SU-DHL-6 (cell line): Measurements from ENCODE around the gene ELP5.

ENCODE experiments used
- H2AFZ ChIP-seq: fragments of 200-600 bp; sonication (generic); 2 replicates; pipeline ENCODE4 v1.6.1; 2014; ENCODE audit warnings: low read depth, mild to moderate bottlenecking, moderate library complexity, mixed read lengths, antibody characterized with exemption, low read length; ENCODE audit not compliant: severe bottlenecking
- H3F3A ChIP-seq: fragments of 200-600 bp; shearing (Covaris generic); 2 replicates; pipeline ENCODE4 v1.6.0; 2016; ENCODE audit warnings: antibody characterized with exemption, mild to moderate bottlenecking; ENCODE audit not compliant: insufficient read depth
- H3K27ac ChIP-seq: fragments of 200-600 bp; sonication (generic); 2 replicates; pipeline ENCODE4 v1.5.1; 2016; ENCODE audit warnings: low read depth, mild to moderate bottlenecking, low read length, moderate library complexity, mixed read lengths
- H3K27me3 ChIP-seq: fragments of 200-600 bp; sonication (generic), shearing (Covaris generic); 2 replicates; pipeline ENCODE4 v1.6.0; 2014; ENCODE audit warnings: mild to moderate bottlenecking, low read length
- H3K36me3 ChIP-seq: fragments of 200-600 bp; sonication (generic); 2 replicates; pipeline ENCODE4 v1.6.1; 2014; ENCODE audit warnings: mild to moderate bottlenecking, low read length, mixed read lengths
- H3K4me2 ChIP-seq: fragments of 300-600, 200-600 bp; shearing (Covaris generic), sonication (generic); 2 replicates; pipeline ENCODE4 v1.6.0; 2014; ENCODE audit warnings: low read length, low read depth, mild to moderate bottlenecking; ENCODE audit not compliant: poor library complexity, severe bottlenecking
- H3K4me3 ChIP-seq: fragments of 200-600 bp; sonication (generic); 2 replicates; pipeline ENCODE4 v1.5.1; 2014; ENCODE audit warnings: antibody characterized with exemption, low read length, mild to moderate bottlenecking, mixed read lengths; ENCODE audit not compliant: insufficient read depth, poor library complexity, severe bottlenecking
- H3K79me2 ChIP-seq: fragments of 200-600 bp; sonication (generic); 2 replicates; pipeline ENCODE4 v1.6.1; 2014; ENCODE audit warnings: mild to moderate bottlenecking, low read length, moderate library complexity; ENCODE audit not compliant: insufficient read depth
- H3K9ac ChIP-seq: fragments of 200-600 bp; sonication (generic); 2 replicates; pipeline ENCODE4 v1.7.0; 2014; ENCODE audit warnings: mild to moderate bottlenecking, low read length
- H3K9me2 ChIP-seq: fragments of 200-600 bp; sonication (generic); replicated peaks from 2 replicates; pipeline ENCODE4 v1.6.1; 2014; ENCODE audit warnings: low read length; ENCODE audit not compliant: insufficient read depth
- H3K9me3 ChIP-seq: fragments of 200-600 bp; sonication (generic); 2 replicates; pipeline ENCODE4 v1.6.1; 2014; ENCODE audit warnings: low read length, mixed read lengths; ENCODE audit not compliant: insufficient read depth
- H4K20me1 ChIP-seq: fragments of 200-600 bp; sonication (generic); 2 replicates; pipeline ENCODE4 v1.6.1; 2014; ENCODE audit warnings: low read depth, mild to moderate bottlenecking, antibody characterized with exemption, low read length, moderate library complexity, mixed read lengths
- EZH2phosphoT487 ChIP-seq: fragments of 200-600 bp; sonication (generic), shearing (Covaris generic); conservative IDR thresholded peaks from 2 replicates; pipeline ENCODE4 v1.6.1; 2018; ENCODE audit warnings: mild to moderate bottlenecking, antibody characterized with exemption, low read length, moderate library complexity, mixed read lengths
- TF ChIP-seq, protein P1 (sequence below): fragments of 200-600 bp; sonication (generic); IDR thresholded peaks from one replicate; pipeline ENCODE4 v1.5.1; 2017; ENCODE audit warnings: antibody characterized with exemption, mild to moderate bottlenecking, low read length, moderate library complexity; ENCODE audit not compliant: insufficient read depth, poor library complexity, severe bottlenecking

ELP5 gene

DNA sequence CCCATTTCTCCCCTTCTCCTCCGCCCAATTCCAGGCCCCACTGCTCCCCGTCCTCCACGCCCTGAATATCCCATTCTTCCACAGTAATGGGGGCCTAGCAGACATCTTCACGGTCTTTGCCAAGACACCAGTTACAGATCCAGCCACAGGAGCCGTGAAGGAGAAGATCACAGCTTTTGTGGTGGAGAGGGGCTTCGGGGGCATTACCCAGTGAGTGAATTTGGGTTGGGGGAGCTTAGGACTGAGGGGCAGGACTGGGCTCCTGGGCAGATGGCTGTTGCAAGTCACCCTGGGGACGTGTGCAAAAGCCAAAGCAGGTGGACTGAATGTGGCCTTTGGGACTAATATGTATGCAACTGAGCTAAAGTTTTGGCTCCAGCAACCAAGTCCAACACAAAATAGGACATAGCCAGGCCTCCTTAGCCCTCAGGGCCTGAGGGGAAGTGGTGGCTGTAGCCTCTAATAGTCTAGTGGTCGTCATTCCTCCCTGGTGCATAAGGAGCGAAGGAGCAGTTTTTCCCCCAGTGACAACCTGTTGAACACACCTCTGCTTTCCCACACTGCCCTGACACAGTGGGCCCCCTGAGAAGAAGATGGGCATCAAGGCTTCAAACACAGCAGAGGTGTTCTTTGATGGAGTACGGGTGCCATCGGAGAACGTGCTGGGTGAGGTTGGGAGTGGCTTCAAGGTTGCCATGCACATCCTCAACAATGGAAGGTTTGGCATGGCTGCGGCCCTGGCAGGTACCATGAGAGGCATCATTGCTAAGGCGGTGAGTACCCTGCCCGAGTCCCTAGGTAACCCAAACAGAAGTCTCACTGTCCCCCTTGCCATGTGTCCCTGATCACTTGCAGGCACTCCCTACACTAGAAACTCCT, 29.7 kb upstream of the ELP5 start:
- H3K27me3 ChIP-seq = no peaks in the 10 kb centered on the region

DNA sequence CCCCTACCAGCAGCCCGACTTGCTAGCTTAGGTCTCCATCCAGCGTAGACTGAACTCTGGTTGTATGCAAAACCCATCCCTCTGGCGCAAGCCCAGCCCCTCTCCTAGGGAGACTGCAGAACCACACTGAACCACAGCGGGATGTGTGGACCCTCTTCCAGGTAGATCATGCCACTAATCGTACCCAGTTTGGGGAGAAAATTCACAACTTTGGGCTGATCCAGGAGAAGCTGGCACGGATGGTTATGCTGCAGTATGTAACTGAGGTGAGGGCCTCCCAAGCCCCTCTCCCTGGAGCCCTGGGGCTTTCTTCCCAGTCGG, 29.1 kb upstream of the ELP5 start:
- no peak overlapping the region for H2AFZ ChIP-seq
- H4K20me1 ChIP-seq = no peaks in the 10 kb centered on the region
- H3F3A ChIP-seq = peaks cover 11% of the 10 kb centered on the region; the same call in 1 of the 2 replicates
- TF ChIP-seq, protein P1, sequence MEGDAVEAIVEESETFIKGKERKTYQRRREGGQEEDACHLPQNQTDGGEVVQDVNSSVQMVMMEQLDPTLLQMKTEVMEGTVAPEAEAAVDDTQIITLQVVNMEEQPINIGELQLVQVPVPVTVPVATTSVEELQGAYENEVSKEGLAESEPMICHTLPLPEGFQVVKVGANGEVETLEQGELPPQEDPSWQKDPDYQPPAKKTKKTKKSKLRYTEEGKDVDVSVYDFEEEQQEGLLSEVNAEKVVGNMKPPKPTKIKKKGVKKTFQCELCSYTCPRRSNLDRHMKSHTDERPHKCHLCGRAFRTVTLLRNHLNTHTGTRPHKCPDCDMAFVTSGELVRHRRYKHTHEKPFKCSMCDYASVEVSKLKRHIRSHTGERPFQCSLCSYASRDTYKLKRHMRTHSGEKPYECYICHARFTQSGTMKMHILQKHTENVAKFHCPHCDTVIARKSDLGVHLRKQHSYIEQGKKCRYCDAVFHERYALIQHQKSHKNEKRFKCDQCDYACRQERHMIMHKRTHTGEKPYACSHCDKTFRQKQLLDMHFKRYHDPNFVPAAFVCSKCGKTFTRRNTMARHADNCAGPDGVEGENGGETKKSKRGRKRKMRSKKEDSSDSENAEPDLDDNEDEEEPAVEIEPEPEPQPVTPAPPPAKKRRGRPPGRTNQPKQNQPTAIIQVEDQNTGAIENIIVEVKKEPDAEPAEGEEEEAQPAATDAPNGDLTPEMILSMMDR = no peak
- no peak for TF ChIP-seq EZH2phosphoT487
- H3K79me2 ChIP-seq = no peaks in the 10 kb centered on the region
- no peak overlapping the region for H3K27ac ChIP-seq
- H3K9me3 ChIP-seq = no peaks in the 10 kb centered on the region
- H3K4me3 ChIP-seq = no peak overlapping the region
- H3K9ac ChIP-seq = no peak overlapping the region
- H3K9me2 ChIP-seq = no peaks in the 10 kb centered on the region
- H3K4me2 ChIP-seq = no peak overlapping the region
- H3K27me3 ChIP-seq = no peaks in the 10 kb centered on the region
- no peaks in the 10 kb centered on the region for H3K36me3 ChIP-seq

More for the DNA sequence above, 29.7 kb upstream of the ELP5 start:
- no peaks in the 10 kb centered on the region for H3K36me3 ChIP-seq
- H3K9me2 ChIP-seq = no peaks in the 10 kb centered on the region
- H4K20me1 ChIP-seq = no peaks in the 10 kb centered on the region
- no peak overlapping the region for H3K4me3 ChIP-seq
- H3K4me2 ChIP-seq = no peak overlapping the region
- H3K9me3 ChIP-seq = no peaks in the 10 kb centered on the region
- no peak overlapping the region for H3K27ac ChIP-seq
- peaks cover 11% of the 10 kb centered on the region; the same call in 1 of the 2 replicates for H3F3A ChIP-seq
- H3K9ac ChIP-seq = no peak overlapping the region
- TF ChIP-seq, protein P1 = no peak
- TF ChIP-seq EZH2phosphoT487 = no peak
- H2AFZ ChIP-seq = no peak overlapping the region
- H3K79me2 ChIP-seq = no peaks in the 10 kb centered on the region

DNA sequence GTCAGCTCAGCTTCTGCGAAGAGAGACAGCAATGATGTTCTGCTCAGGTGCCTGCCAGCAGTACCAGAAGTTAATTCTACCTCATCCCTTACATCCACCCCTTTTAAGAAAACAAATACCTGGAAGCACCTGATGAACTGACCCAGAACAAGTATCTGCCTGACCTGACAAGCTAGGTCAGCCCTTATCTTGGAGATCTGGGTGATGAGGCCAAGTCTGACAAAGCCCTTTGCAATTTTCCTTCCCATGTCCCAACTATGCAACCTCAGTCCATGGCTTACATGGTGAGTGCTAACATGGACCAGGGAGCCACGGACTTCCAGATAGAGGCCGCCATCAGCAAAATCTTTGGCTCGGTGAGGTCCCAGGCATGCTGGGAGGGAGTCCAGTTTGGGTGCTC, 28.6 kb upstream of the ELP5 start:
- Histone ChIP-seq H3K9me2 (no peaks in the 10 kb centered on the region), H3F3A (peaks cover 11% of the 10 kb centered on the region; the same call in 1 of the 2 replicates), H3K9me3 (no peaks in the 10 kb centered on the region), H3K79me2 (no peaks in the 10 kb centered on the region), H4K20me1 (no peaks in the 10 kb centered on the region), H3K27ac (no peak overlapping the region), H3K4me3 (no peak overlapping the region), H3K36me3 (no peaks in the 10 kb centered on the region), H2AFZ (no peak overlapping the region), H3K9ac (no peak overlapping the region), H3K27me3 (no peaks in the 10 kb centered on the region), H3K4me2 (no peak overlapping the region)
- TF ChIP-seq, protein P1 = no peak
